GM18909 (cell line): Measurements from ENCODE around the gene MOV10L1.

Experiments
- ATAC-seq: cut with Tn5 transposase; IDR thresholded peaks from one replicate; pipeline ENCODE4 v1.9.1; 2021; ENCODE audit warnings: mild to moderate bottlenecking; ENCODE audit not compliant: unreplicated experiment, poor library complexity

Gene MOV10L1

GRCh38 chr22:50173311-50173982 lies 83.6 kb downstream of the MOV10L1 start:
- no peak for ATAC-seq

DNA sequence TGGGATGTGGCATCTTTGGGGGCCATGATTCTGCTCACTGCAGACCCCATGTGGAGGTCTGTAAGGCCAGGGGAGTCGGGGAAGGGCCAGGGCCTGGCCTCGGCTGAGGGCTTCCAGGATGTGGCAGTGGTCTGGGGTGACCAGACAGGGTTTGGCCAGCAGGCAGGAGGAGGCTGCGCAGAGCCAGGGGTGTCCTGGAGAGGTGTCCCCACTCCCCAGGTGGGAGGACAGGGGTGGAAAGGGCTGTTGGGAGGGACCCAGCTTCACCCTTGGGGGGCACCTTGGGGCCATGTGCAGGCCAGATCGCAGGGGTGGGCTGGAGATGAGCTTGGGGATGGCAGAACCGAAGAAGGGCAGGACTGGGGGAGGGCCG lies 84.2 kb downstream of the MOV10L1 start:
- ATAC-seq, result no peak

GRCh38 chr22:50174382-50175190 lies 84.8 kb downstream of the MOV10L1 start:
- no peak for ATAC-seq

GRCh38 chr22:50175191-50175461 lies 85.3 kb downstream of the MOV10L1 start:
- ATAC-seq, result no peak

GRCh38 chr22:50175921-50176849 lies 86.4 kb downstream of the MOV10L1 start:
- ATAC-seq, result no peak

DNA sequence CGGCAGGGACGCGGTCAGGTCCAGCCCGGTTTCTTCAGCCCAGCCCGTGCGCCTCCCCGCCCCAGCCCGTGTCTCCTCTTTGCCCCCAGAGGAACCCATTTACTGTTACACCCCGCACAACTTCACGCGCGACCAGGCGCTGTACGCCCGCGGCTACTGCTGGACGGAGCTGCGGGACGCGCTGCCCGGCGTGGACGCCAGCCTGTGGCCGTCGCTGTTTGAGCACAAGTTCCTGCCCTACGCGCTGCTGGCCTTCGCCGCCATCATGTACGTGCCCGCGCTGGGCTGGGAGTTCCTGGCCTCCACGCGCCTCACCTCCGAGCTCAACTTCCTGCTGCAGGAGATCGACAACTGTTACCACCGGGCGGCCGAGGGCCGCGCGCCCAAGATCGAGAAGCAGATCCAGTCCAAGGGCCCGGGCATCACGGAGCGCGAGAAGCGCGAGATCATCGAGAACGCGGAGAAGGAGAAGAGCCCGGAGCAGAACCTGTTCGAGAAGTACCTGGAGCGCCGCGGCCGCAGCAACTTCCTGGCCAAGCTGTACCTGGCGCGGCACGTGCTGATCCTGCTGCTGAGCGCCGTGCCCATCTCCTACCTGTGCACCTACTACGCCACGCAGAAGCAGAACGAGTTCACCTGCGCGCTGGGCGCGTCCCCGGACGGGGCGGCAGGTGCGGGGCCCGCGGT lies 87.2 kb downstream of the MOV10L1 start:
- ATAC-seq, result no peak

DNA sequence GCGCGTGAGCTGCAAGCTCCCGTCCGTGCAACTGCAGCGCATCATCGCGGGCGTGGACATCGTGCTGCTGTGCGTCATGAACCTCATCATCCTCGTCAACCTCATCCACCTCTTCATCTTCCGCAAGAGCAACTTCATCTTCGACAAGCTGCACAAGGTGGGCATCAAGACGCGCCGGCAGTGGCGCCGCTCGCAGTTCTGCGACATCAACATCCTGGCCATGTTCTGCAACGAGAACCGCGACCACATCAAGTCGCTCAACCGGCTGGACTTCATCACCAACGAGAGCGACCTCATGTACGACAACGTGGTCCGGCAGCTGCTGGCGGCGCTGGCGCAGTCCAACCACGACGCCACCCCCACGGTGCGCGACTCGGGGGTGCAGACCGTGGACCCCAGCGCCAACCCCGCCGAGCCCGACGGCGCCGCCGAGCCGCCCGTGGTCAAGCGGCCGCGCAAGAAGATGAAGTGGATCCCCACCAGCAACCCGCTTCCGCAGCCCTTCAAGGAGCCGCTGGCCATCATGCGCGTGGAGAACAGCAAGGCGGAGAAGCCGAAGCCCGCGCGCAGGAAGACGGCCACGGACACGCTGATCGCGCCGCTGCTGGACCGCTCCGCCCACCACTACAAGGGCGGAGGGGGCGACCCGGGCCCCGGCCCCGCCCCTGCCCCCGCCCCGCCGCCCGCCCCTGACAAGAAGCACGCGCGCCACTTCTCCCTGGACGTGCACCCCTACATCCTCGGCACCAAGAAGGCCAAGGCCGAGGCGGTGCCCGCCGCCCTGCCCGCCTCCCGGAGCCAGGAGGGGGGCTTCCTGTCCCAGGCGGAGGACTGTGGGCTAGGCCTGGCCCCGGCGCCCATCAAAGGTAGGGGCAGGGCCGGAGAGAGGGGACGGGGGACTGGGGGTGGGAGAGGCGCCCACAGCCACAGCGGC lies 88.0 kb downstream of the MOV10L1 start:
- ATAC-seq, result no peak

DNA sequence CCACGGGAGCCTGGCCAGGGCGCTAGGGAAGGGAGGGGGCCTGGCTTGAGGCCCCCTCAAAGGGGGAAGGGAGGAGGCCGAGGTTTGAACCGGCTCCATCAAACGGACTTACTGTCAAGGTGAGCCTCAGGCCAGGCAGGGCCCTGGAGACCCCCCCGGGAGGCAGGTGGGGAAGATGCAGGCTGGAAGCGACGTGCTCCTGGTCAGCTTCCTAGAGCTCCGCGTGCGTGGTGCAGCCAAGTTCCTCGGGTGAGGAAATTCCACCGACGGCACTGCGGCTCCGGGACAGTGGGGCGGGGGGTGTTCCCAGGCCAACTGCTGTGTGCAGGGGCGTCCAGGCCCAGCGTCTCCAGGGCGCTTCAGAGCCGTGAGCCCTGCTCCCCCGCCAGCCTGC lies 88.7 kb downstream of the MOV10L1 start:
- ATAC-seq, result no peak

DNA sequence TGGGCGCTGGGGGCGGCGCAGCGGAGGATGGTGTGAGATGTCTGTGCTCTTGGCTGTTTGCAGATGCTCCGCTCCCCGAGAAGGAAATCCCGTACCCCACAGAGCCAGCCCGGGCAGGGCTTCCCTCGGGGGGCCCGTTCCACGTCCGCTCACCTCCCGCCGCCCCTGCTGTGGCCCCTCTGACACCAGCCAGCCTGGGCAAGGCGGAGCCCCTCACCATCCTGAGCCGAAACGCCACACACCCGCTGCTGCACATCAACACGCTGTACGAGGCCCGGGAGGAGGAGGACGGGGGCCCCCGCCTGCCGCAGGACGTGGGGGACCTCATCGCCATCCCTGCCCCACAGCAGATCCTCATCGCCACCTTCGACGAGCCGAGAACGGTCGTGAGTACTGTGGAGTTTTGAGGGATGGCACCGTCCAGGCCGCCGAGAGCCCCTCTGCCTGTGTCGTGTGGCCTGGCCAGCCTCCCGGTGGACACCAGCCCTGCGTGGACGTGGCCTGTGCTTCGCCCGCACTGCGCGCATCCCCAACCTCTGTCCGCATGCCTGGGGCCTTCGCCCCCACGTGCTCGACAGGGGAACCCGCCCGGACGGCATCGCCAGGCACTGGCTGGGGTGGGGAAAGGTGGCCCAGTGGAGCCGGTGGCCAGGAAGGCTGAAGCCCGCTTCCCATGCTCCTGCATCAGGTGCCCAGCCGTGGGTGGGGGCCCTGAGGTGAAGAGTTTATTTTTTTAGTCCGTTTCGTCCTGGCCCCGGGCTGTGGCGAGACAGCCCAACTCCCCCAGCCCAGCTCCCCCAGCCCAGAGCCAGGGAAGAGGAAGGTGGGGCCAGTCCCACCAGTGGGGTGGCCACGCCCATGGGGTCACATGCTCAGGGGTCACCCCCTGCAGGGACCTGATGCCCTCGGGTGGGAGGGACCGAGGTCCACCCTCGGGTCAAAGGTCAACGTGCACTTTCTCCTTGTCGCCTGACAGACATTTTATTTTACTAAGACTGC lies 89.4 kb downstream of the MOV10L1 start:
- no peak for ATAC-seq

DNA sequence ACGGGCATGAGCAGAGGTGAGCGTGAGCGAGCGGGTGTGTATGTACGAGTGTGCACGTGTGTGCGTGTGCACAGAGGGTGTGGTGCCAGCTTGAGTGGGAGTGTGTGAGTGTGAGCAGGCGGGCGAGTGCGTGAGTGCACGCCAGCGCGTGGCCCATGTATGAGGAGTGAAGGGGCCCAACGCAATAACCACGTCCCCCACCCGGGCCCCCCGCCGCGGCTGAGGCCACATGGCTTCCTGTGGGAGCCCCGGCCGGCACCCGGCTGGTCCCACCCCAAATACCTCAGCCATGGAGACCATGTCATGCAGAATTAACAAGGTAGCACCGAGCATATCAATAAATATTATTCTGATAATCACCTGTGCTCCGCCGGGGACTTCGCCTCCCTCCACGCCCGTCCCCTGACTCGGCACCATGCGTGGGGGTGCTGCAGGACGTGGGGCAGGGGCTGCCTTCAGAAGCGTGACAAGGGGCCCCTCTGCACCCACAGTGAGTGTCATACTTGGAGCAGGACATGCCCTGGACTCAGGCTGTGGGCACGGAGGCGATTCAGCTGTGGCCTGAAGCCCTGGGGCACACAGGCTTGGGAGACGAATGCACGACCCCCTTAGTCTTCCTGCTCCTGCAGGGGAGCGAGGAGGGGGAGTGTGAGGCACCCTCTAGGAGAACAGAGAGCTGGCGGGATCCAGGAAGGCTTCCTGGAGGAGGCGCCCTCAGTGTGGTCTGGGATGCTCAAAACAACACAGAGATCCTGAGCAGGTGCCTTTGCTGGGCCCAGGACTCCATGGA lies 90.3 kb downstream of the MOV10L1 start:
- ATAC-seq, result no peak

GRCh38 chr22:50180727-50181521 lies 91.1 kb downstream of the MOV10L1 start:
- no peak for ATAC-seq

GRCh38 chr22:50182176-50183081 lies 92.6 kb downstream of the MOV10L1 start:
- no peak for ATAC-seq

- ATAC-seq, result no peak
These were observed 93.5 kb downstream of the MOV10L1 start for GRCh38 chr22:50183141-50183971.

GRCh38 chr22:50184004-50184901 lies 94.4 kb downstream of the MOV10L1 start:
- no peak for ATAC-seq
